Measurements from ENCODE around the gene PHC1. TPM values are rescaled to one million over a fixed set of nuclear protein-coding genes. Genes with fewer than 3 reads are reported as not detected.

Gene PHC1
- total RNA-seq, 2 experiments from 2014 or later = 33.6 to 52.2 TPM

GRCh38 chr12:8948701-8949341, 34.5 kb downstream of the PHC1 start:
- BruUV-seq (replicated peaks) = TSS peak; percentile 53
- Histone ChIP-seq H3K4me3 (ENCODE audit: low read depth, low read length, poor library complexity, severe bottlenecking) (peak overlapping the region; percentile 88), H3K27ac (ENCODE audit: low read depth, low read length, poor library complexity, severe bottlenecking) (peak overlapping the region; percentile 83), H3K4me1 (ENCODE audit: insufficient read depth, low read length, poor library complexity, severe bottlenecking) (peaks cover 28% of the 10 kb centered on the region), H3K9me2 (ENCODE audit: insufficient read depth, low read length) (no peaks in the 10 kb centered on the region), H3K9me3 (ENCODE audit: low read length) (peaks cover 21% of the 10 kb centered on the region), H2AFZ (ENCODE audit: low read length) (peak overlapping the region; percentile 88), H3K79me2 (ENCODE audit: insufficient read depth, low read depth, low read length) (peaks cover 54% of the 10 kb centered on the region), H3K36me3 (ENCODE audit: insufficient read depth, low read length) (peaks cover 61% of the 10 kb centered on the region), H4K20me1 (ENCODE audit: insufficient read depth, low read length) (peaks cover 30% of the 10 kb centered on the region), H3K4me2 (ENCODE audit: low read length) (peak overlapping the region; percentile 98)
- peak; percentile 48 for DNase-seq (ENCODE audit: low spot score)
- intact Hi-C loops (cut with micrococcal nuclease; ENCODE audit: unreplicated experiment) = loop anchor here (2.0 to 5.0 kb wide), 2 partner anchors 36 to 252 kb away; partner anchors contain the start of gene RIMKLB
- POLR2A ChIA-PET = interaction anchor here (0.5 to 1.6 kb wide), 11 partner anchors 9 to 1538 kb away, joined by 3 to 8 read pairs (median 3); no protein-coding TSS in a partner anchor
- CTCF ChIA-PET (ENCODE audit: unreplicated experiment) = interaction anchor here (0.6 kb wide), 1 partner anchor 89 kb away, joined by 3 read pairs; no protein-coding TSS in a partner anchor
- TF ChIP-seq CTCF (conservative IDR thresholded peaks at IDR 0.05; ENCODE audit: low read length) (no peak), EZH2phosphoT487 (IDR thresholded peaks at IDR 0.05; ENCODE audit: borderline replicate concordance, low read depth, low read length) (no peak)

- Histone ChIP-seq H3K79me2 (ENCODE audit: insufficient read depth, low read depth, low read length) (peaks cover 54% of the 10 kb centered on the region), H3K27ac (ENCODE audit: low read depth, low read length, poor library complexity, severe bottlenecking) (peak within 1 kb of the TSS; percentile 83), H3K4me3 (ENCODE audit: low read depth, low read length, poor library complexity, severe bottlenecking) (peak within 1 kb of the TSS; percentile 88), H3K9me2 (ENCODE audit: insufficient read depth, low read length) (no peaks in the 10 kb centered on the region), H3K4me2 (ENCODE audit: low read length) (peak within 1 kb of the TSS; percentile 98), H2AFZ (ENCODE audit: low read length) (peak within 1 kb of the TSS; percentile 88), H3K4me1 (ENCODE audit: insufficient read depth, low read length, poor library complexity, severe bottlenecking) (peaks cover 28% of the 10 kb centered on the region), H3K9me3 (ENCODE audit: low read length) (peaks cover 26% of the 10 kb centered on the region), H4K20me1 (ENCODE audit: insufficient read depth, low read length) (peaks cover 30% of the 10 kb centered on the region), H3K36me3 (ENCODE audit: insufficient read depth, low read length) (peaks cover 61% of the 10 kb centered on the region)
- intact Hi-C loops (cut with micrococcal nuclease; ENCODE audit: unreplicated experiment) = loop anchor here (2.0 to 5.0 kb wide), 3 partner anchors 37 to 252 kb away; partner anchors contain the start of gene RIMKLB
- POLR2A ChIA-PET = interaction anchor here (0.6 to 1.6 kb wide), 12 partner anchors 9 to 1539 kb away, joined by 3 to 8 read pairs (median 3); no protein-coding TSS in a partner anchor
- no TSS peak for BruUV-seq (replicated peaks)
- DNase-seq (ENCODE audit: low spot score) = peak; percentile 97
- no peak for TF ChIP-seq EZH2phosphoT487 (IDR thresholded peaks at IDR 0.05; ENCODE audit: borderline replicate concordance, low read depth, low read length)
- peak; percentile 73 for TF ChIP-seq CTCF (conservative IDR thresholded peaks at IDR 0.05; ENCODE audit: low read length)
- CTCF ChIA-PET (ENCODE audit: unreplicated experiment) = interaction anchor here (0.6 kb wide), 1 partner anchor 88 kb away, joined by 3 read pairs; no protein-coding TSS in a partner anchor
Observed at GRCh38 chr12:8949342-8950220, 35.3 kb downstream of the PHC1 start, which contains the start of gene M6PR. Gene M6PR (minus strand): TSS chr12:8949645. CDS start chr12:8946404, 3,241 bp downstream.
